Neural progenitor cell (in vitro differentiated cells): ENCODE measurements around the gene INHBC. TPM values are rescaled to one million over a fixed set of nuclear protein-coding genes. Genes with fewer than 3 reads are reported as not detected.
A peak's percentile ranks its signal among the peaks of the same experiment; 100 is the strongest.

ENCODE experiments used
- DNase-seq: peaks from one replicate; pipeline ENCODE4 v3.0.0-alpha.2; 2016; ENCODE audit warnings: low spot score
- H2AFZ ChIP-seq: fragments of 200-600 bp; sonication (generic); replicated peaks from 2 replicates; pipeline ENCODE4 v1.6.1; 2016; ENCODE audit warnings: antibody characterized with exemption
- H3F3A ChIP-seq: fragments of 200-600 bp; sonication (generic); 2 replicates; pipeline ENCODE4 v1.6.1; 2016; ENCODE audit warnings: antibody characterized with exemption, low read depth
- H3K27ac ChIP-seq: fragments of 200-600 bp; sonication (generic); 2 replicates; pipeline ENCODE4 v1.5.1; 2016; ENCODE audit warnings: mild to moderate bottlenecking
- H3K27me3 ChIP-seq: fragments of 200-600 bp; sonication (generic); 2 replicates; pipeline ENCODE4 v1.6.1; 2016; ENCODE audit warnings: mild to moderate bottlenecking, moderate library complexity
- H3K36me3 ChIP-seq: fragments of 200-600 bp; sonication (generic); 2 replicates; pipeline ENCODE4 v1.5.1; 2016
- H3K4me1 ChIP-seq: fragments of 200-600 bp; sonication (generic); 2 replicates; pipeline ENCODE4 v1.6.1; 2016; ENCODE audit warnings: mixed run types
- H3K4me2 ChIP-seq: fragments of 200-600 bp; sonication (generic); 2 replicates; pipeline ENCODE4 v1.6.1; 2016
- H3K4me3 ChIP-seq: fragments of 200-600 bp; sonication (generic); 2 replicates; pipeline ENCODE4 v1.5.1; 2016
- H3K79me2 ChIP-seq: fragments of 200-600 bp; sonication (generic); 2 replicates; pipeline ENCODE4 v1.6.1; 2016; ENCODE audit warnings: low read depth
- H3K9ac ChIP-seq: fragments of 200-600 bp; sonication (generic); 2 replicates; pipeline ENCODE4 v1.6.1; 2016
- H3K9me3 ChIP-seq: fragments of 200-600 bp; sonication (generic); 2 replicates; pipeline ENCODE4 v1.5.1; 2016; ENCODE audit warnings: low read depth
- H4K20me1 ChIP-seq: fragments of 200-600 bp; sonication (generic); 2 replicates; pipeline ENCODE4 v1.6.1; 2016; ENCODE audit warnings: low read depth
- H3K27ac Mint-ChIP-seq: 3 replicates; pipeline ENCODE4 v1.8.0; 2021; ENCODE audit warnings: mixed read lengths
- H3K27me3 Mint-ChIP-seq: 2 replicates; pipeline ENCODE4 v1.8.0; 2022; ENCODE audit warnings: low read depth, mild to moderate bottlenecking, inconsistent platforms, moderate library complexity, mixed read lengths; ENCODE audit not compliant: insufficient read depth
- H3K36me3 Mint-ChIP-seq: 3 replicates; pipeline ENCODE4 v1.8.0; 2021; ENCODE audit warnings: mixed read lengths
- H3K4me1 Mint-ChIP-seq: 3 replicates; pipeline ENCODE4 v1.8.0; 2021; ENCODE audit warnings: mixed read lengths
- H3K4me3 Mint-ChIP-seq: 3 replicates; pipeline ENCODE4 v1.8.0; 2021; ENCODE audit warnings: mild to moderate bottlenecking, moderate library complexity, mixed read lengths
- H3K9me3 Mint-ChIP-seq: 3 replicates; pipeline ENCODE4 v1.8.0; 2020; ENCODE audit warnings: mixed read lengths
- EZH2 ChIP-seq: fragments of 200-600 bp; sonication (generic); IDR thresholded peaks from 2 replicates; pipeline ENCODE4 v1.6.1; 2017; ENCODE audit warnings: antibody characterized with exemption, mild to moderate bottlenecking, moderate library complexity
- EZH2phosphoT487 ChIP-seq: fragments of 200-600 bp; sonication (generic); IDR thresholded peaks from 2 replicates; pipeline ENCODE4 v1.6.1; 2017; ENCODE audit warnings: antibody characterized with exemption
- total RNA-seq: library from RNA; depleted of rRNA; stranded (reverse); fragments of >200 nt; gene quantifications from 2 replicates; pipeline ENCODE4 v1.2.3, GENCODE V29; 2015; ENCODE audit warnings: low replicate concordance
- TF ChIP-seq, protein P1 (sequence below): fragments of 200-600 bp; sonication (generic); IDR thresholded peaks from 2 replicates; pipeline ENCODE4 v1.5.1; 2017; ENCODE audit warnings: antibody characterized with exemption, mild to moderate bottlenecking

INHBC gene
- total RNA-seq, 1 donor from 2014 or later, result not detected

DNA sequence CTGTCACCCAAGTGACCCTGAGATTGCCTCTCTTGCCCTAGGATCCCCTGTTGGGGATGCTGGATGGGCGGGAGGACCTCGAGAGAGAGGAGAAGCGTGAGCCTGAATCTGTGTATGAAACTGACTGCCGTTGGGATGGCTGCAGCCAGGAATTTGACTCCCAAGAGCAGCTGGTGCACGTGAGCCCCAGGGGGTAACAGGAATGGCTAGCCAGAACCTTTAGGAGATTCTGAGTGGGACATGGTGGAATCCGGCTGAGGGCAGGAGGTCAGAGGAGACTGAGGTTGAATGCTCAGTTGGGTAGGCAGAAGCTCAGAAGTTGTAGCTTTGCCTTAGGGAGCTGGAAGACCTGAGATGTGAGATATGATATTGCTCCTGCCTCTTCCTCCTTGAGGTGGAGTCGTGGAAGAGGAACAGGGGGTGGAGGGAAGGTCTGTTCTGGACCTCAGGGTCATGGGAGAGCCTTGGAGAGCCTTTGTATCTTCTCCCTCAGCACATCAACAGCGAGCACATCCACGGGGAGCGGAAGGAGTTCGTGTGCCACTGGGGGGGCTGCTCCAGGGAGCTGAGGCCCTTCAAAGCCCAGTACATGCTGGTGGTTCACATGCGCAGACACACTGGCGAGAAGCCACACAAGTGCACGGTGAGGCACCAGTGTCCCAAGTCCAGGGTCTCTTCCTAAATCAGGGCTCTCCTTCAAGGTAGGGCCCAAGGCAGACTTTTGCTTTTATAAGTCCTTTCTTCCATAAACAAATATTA lies 31.3 kb downstream of the INHBC start:
- Histone ChIP-seq H3K4me3 (no peak overlapping the region), H3K27ac (no peak overlapping the region), H2AFZ (no peak overlapping the region), H3K9me3 (no peaks in the 10 kb centered on the region), H3K36me3 (no peaks in the 10 kb centered on the region), H3K27me3 (peaks cover 10% of the 10 kb centered on the region), H3F3A (peaks cover 20% of the 10 kb centered on the region), H3K4me1 (peaks cover 6% of the 10 kb centered on the region), H4K20me1 (peaks cover 11% of the 10 kb centered on the region), H3K9ac (no peak overlapping the region), H3K4me2 (no peak overlapping the region), H3K79me2 (no peaks in the 10 kb centered on the region)
- no peaks in the 10 kb centered on the region for H3K9me3 Mint-ChIP-seq
- H3K27me3 Mint-ChIP-seq, result peaks cover 38% of the 10 kb centered on the region
- TF ChIP-seq EZH2phosphoT487, result no peak
- no peak for TF ChIP-seq EZH2
- TF ChIP-seq, protein P1, sequence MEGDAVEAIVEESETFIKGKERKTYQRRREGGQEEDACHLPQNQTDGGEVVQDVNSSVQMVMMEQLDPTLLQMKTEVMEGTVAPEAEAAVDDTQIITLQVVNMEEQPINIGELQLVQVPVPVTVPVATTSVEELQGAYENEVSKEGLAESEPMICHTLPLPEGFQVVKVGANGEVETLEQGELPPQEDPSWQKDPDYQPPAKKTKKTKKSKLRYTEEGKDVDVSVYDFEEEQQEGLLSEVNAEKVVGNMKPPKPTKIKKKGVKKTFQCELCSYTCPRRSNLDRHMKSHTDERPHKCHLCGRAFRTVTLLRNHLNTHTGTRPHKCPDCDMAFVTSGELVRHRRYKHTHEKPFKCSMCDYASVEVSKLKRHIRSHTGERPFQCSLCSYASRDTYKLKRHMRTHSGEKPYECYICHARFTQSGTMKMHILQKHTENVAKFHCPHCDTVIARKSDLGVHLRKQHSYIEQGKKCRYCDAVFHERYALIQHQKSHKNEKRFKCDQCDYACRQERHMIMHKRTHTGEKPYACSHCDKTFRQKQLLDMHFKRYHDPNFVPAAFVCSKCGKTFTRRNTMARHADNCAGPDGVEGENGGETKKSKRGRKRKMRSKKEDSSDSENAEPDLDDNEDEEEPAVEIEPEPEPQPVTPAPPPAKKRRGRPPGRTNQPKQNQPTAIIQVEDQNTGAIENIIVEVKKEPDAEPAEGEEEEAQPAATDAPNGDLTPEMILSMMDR, result no peak
- peak overlapping the region; percentile 11 for H3K4me3 Mint-ChIP-seq
- H3K27ac Mint-ChIP-seq, result no peak overlapping the region
- no peaks in the 10 kb centered on the region for H3K36me3 Mint-ChIP-seq
- no peak for DNase-seq
- peaks cover 15% of the 10 kb centered on the region for H3K4me1 Mint-ChIP-seq

DNA sequence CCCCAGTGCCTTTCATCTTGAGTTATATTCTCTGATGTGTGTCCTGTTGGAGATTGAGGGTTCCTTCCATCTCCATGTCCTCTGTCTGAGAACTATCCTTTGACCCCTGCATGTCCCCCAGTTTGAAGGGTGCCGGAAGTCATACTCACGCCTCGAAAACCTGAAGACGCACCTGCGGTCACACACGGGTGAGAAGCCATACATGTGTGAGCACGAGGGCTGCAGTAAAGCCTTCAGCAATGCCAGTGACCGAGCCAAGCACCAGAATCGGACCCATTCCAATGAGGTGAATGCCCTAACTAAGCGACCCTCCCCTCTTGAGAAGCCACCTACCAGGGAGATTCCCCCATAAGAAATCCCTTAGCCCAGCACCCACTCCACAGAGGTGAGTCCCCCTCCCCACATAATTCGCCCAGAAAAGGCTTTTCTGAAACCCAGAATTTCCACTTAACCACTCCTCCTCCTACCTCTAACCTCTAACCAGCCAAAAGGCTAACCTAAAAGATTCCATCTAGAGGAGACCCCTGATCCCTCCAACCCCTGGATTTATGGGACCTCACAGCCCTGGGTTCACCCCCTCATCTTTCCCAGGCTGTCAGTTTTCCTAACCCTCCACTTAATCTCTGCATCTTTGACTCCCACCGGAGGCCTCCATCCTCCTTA lies 32.8 kb downstream of the INHBC start:
- Histone ChIP-seq H3F3A (peaks cover 6% of the 10 kb centered on the region), H2AFZ (no peak overlapping the region), H3K4me3 (no peak overlapping the region), H3K4me1 (no peaks in the 10 kb centered on the region), H3K27ac (no peak overlapping the region), H3K79me2 (no peaks in the 10 kb centered on the region), H3K36me3 (no peaks in the 10 kb centered on the region), H3K4me2 (no peak overlapping the region), H3K27me3 (peaks cover 22% of the 10 kb centered on the region), H3K9me3 (no peaks in the 10 kb centered on the region), H4K20me1 (no peaks in the 10 kb centered on the region), H3K9ac (no peak overlapping the region)
- H3K4me3 Mint-ChIP-seq, result no peak overlapping the region
- H3K4me1 Mint-ChIP-seq, result peaks cover 7% of the 10 kb centered on the region
- TF ChIP-seq EZH2phosphoT487, result no peak
- TF ChIP-seq, protein P1, result no peak
- TF ChIP-seq EZH2, result no peak
- H3K9me3 Mint-ChIP-seq, result no peaks in the 10 kb centered on the region
- no peaks in the 10 kb centered on the region for H3K36me3 Mint-ChIP-seq
- H3K27me3 Mint-ChIP-seq, result peaks cover 45% of the 10 kb centered on the region
- no peak overlapping the region for H3K27ac Mint-ChIP-seq
- DNase-seq, result no peak

DNA sequence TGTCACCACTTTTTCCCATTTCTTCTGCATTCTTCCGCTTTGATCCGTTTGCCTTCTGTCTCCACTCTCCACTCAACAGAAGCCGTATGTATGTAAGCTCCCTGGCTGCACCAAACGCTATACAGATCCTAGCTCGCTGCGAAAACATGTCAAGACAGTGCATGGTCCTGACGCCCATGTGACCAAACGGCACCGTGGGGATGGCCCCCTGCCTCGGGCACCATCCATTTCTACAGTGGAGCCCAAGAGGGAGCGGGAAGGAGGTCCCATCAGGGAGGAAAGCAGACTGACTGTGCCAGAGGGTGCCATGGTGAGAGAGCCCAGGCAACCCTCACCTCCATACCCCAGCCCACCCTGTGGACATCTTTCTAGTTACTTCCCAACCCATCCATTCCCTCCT lies 33.3 kb downstream of the INHBC start:
- Histone ChIP-seq H3K79me2 (no peaks in the 10 kb centered on the region), H3K27me3 (peaks cover 25% of the 10 kb centered on the region), H3K36me3 (no peaks in the 10 kb centered on the region), H3K9ac (no peak overlapping the region), H3K27ac (no peak overlapping the region), H3K4me2 (no peak overlapping the region), H3K9me3 (no peaks in the 10 kb centered on the region), H4K20me1 (no peaks in the 10 kb centered on the region), H2AFZ (no peak overlapping the region), H3K4me3 (no peak overlapping the region), H3K4me1 (no peaks in the 10 kb centered on the region), H3F3A (peaks cover under 1% of the 10 kb centered on the region)
- H3K36me3 Mint-ChIP-seq, result no peaks in the 10 kb centered on the region
- peaks cover 1% of the 10 kb centered on the region for H3K4me1 Mint-ChIP-seq
- H3K4me3 Mint-ChIP-seq, result no peak overlapping the region
- no peaks in the 10 kb centered on the region for H3K9me3 Mint-ChIP-seq
- no peak for DNase-seq
- H3K27me3 Mint-ChIP-seq, result peaks cover 48% of the 10 kb centered on the region
- H3K27ac Mint-ChIP-seq, result no peak overlapping the region
- TF ChIP-seq EZH2, result no peak
- TF ChIP-seq, protein P1, result no peak
